GM12878 (cell line): ENCODE results near the gene ZNG1A. TPM values are rescaled to one million over a fixed set of nuclear protein-coding genes. Genes with fewer than 3 reads are reported as not detected.
"Not testable (repeated sequence)": the region's sequence is repeated elsewhere in the genome, so short reads cannot be mapped to it uniquely, and the experiment has no call there.

Source experiments
- ATAC-seq: fragments of 200-7000 bp; cut with Tn5 transposase; 3 replicates; pipeline ENCODE4 v1.9.1; 2020; ENCODE audit warnings: mild to moderate bottlenecking, moderate library complexity
- BruUV-seq: library from RNA; stranded (reverse); fragments of 400-500 nt; replicated peaks from 2 replicates; lab custom pipeline; 2021; lab: Mats Ljungman, UMichigan
- CTCF ChIA-PET: fragments of 300-600 bp; sonication (Branson Sonifier 250); formaldehyde crosslinking; extraction: SDS; loops from one replicate; lab custom pipeline; 2021; ENCODE audit warnings: inconsistent platforms; lab: Yijun Ruan, JAX
- POLR2A ChIA-PET: fragments of 350-600 bp; formaldehyde crosslinking; extraction: SDS; loops from one replicate; lab custom pipeline; 2021; ENCODE audit warnings: inconsistent platforms; lab: Charles Lee
- RAD21 ChIA-PET: fragments of 300-600 bp; sonication (Branson Sonifier 250); formaldehyde crosslinking; loops from one replicate; lab custom pipeline; 2023; ENCODE audit warnings: antibody characterized with exemption; ENCODE audit not compliant: unreplicated experiment; lab: Charles Lee
- SMC1A ChIA-PET: fragments of 300-600 bp; sonication (Branson Sonifier 250); formaldehyde crosslinking; loops from one replicate; lab custom pipeline; 2023; ENCODE audit not compliant: unreplicated experiment, uncharacterized antibody; lab: Charles Lee
- DNase-seq: peaks from one replicate; pipeline ENCODE4 v3.0.0-alpha.2; 2011; ENCODE audit warnings: low read depth, low spot score
- FAIRE-seq: peaks from 3 replicates; lab custom pipeline; 2011; peaks lifted over from hg19 to GRCh38; lab: Jason Lieb, UNC
- H2AFZ ChIP-seq: 2 replicates; pipeline ENCODE4 v1.6.0; 2011; ENCODE audit warnings: low read depth, low read length, control low read depth; ENCODE audit not compliant: control insufficient read depth
- H3K27ac ChIP-seq: 2 replicates; pipeline ENCODE4 v1.5.1; 2011; ENCODE audit warnings: control low read depth; ENCODE audit not compliant: control insufficient read depth, insufficient read depth
- H3K27me3 ChIP-seq, 2 experiments: replicated peaks in 1 of 2; 2 replicates each; pipeline versions ENCODE4 v1.6.0 to v1.6.1; 2011; ENCODE audit warnings: low read length in 1 of 2; ENCODE audit not compliant: control insufficient read depth in 2 of 2, insufficient read depth in 2 of 2
- H3K36me3 ChIP-seq, 2 experiments: 2 replicates each; pipeline ENCODE4 v1.5.1; 2011; ENCODE audit warnings: low read length in 1 of 2; ENCODE audit not compliant: control insufficient read depth in 2 of 2, insufficient read depth in 2 of 2
- H3K4me1 ChIP-seq: 2 replicates; pipeline ENCODE4 v1.6.1; 2011; ENCODE audit warnings: mild to moderate bottlenecking, low read length, moderate library complexity, mixed read lengths; ENCODE audit not compliant: control insufficient read depth, insufficient read depth
- H3K4me2 ChIP-seq: 2 replicates; pipeline ENCODE4 v1.6.0; 2011; ENCODE audit warnings: control low read depth; ENCODE audit not compliant: control insufficient read depth, insufficient read depth
- H3K4me3 ChIP-seq: fragments of 200-600 bp; sonication (generic); 2 replicates; pipeline ENCODE4 v1.5.1; 2016
- H3K79me2 ChIP-seq: 2 replicates; pipeline ENCODE4 v1.6.0; 2011; ENCODE audit warnings: low read length; ENCODE audit not compliant: control insufficient read depth, insufficient read depth
- H3K9ac ChIP-seq: 2 replicates; pipeline ENCODE4 v1.8.0; 2011; ENCODE audit warnings: low read length, control low read depth, mixed read lengths; ENCODE audit not compliant: control insufficient read depth, insufficient read depth
- H3K9me3 ChIP-seq: replicated peaks from 3 replicates; pipeline ENCODE4 v1.5.1; 2011; ENCODE audit warnings: mild to moderate bottlenecking, low read length; ENCODE audit not compliant: control insufficient read depth, insufficient read depth
- H4K20me1 ChIP-seq: 2 replicates; pipeline ENCODE4 v1.6.0; 2011; ENCODE audit not compliant: control insufficient read depth, insufficient read depth
- WGBS: methylation state at CpG from one replicate; pipeline ENCODE4 v1.1.6; 2016; ENCODE audit warnings: low lambda C conversion rate; ENCODE audit not compliant: insufficient replicate concordance, insufficient coverage; ENCODE audit errors: missing lambda C conversion rate; 5-methylcytosine and 5-hydroxymethylcytosine counted together
- in situ Hi-C: fragments of 300-500 bp; cut with MboI; formaldehyde crosslinking; loops from 9 replicates; pipeline ENCODE4 v1.14.3; 2018; ENCODE audit warnings: mixed read lengths
- intact Hi-C: fragments of 100-400 bp; cut with micrococcal nuclease; formaldehyde crosslinking; loops from one replicate; pipeline ENCODE4 v1.14.2; 2022; ENCODE audit not compliant: unreplicated experiment
- polyA plus RNA-seq, 11 experiments: library from polyadenylated mRNA; depleted of rRNA in 4 of 11; unstranded in 6 of 11; stranded (reverse) in 5 of 11; fragments of >200 nt; fragmentation: Nextera tagmentation in 4 of 11; fragmentation: Illumina TruSeq in 1 of 11; extraction: Ambion mirVana in 4 of 11; extraction: Trizol in 1 of 11; gene quantifications; 1 replicate in 1 of 11; 2 replicates in 10 of 11; pipeline versions ENCODE4 v1.2.1 to v1.2.3, GENCODE V29; 2011 to 2016; ENCODE audit warnings: inconsistent platforms in 2 of 11, missing spikeins in 2 of 11, low read depth in 1 of 11
- total RNA-seq, 4 experiments: library from RNA; depleted of rRNA in 3 of 4; stranded (reverse); fragments of >200 nt in 3 of 4; fragmentation: Illumina TruSeq in 1 of 4; extraction: Trizol in 1 of 4; gene quantifications; 2 replicates each; pipeline versions ENCODE4 v1.2.1 to v1.2.3, GENCODE V29; 2013 to 2021

The ZNG1A gene
- total and polyA plus RNA-seq, 10 of the 15 experiments (the other 5 are each of a cell fraction or from before 2014, with no cell fraction given), result 48.0 to 179 (median 96.7) TPM

GRCh38 chr9:108742-109495 is 69.9 kb downstream of the ZNG1A start:
- RAD21 ChIA-PET, DNase-seq, POLR2A ChIA-PET, BruUV-seq, H3K4me3 ChIP-seq, H3K9ac ChIP-seq, intact Hi-C loops, H3K79me2 ChIP-seq, FAIRE-seq, SMC1A ChIA-PET, CTCF ChIA-PET, H3K4me2 ChIP-seq, H3K27me3 ChIP-seq, H2AFZ ChIP-seq, in situ Hi-C loops, H3K4me1 ChIP-seq, H3K27ac ChIP-seq, H4K20me1 ChIP-seq, H3K36me3 ChIP-seq, H3K9me3 ChIP-seq, ATAC-seq: not testable (repeated sequence)
- WGBS, result 24% methylated on average over 19 of the region's 22 CpGs

GRCh38 chr9:105991-106390 is 72.9 kb downstream of the ZNG1A start:
- RAD21 ChIA-PET, H3K79me2 ChIP-seq, H2AFZ ChIP-seq, in situ Hi-C loops, H3K9me3 ChIP-seq, H3K4me1 ChIP-seq, CTCF ChIA-PET, H3K4me3 ChIP-seq, DNase-seq, H3K9ac ChIP-seq, H4K20me1 ChIP-seq, H3K27me3 ChIP-seq, FAIRE-seq, SMC1A ChIA-PET, intact Hi-C loops, H3K4me2 ChIP-seq, H3K36me3 ChIP-seq, POLR2A ChIA-PET, H3K27ac ChIP-seq, BruUV-seq, ATAC-seq: not testable (repeated sequence)
- WGBS, result 59% methylated on average over 8 of the region's 8 CpGs

GRCh38 chr9:100430-100829 is 78.4 kb downstream of the ZNG1A start:
- WGBS, result 65% methylated on average over 7 of the region's 9 CpGs
- intact Hi-C loops, BruUV-seq, H3K79me2 ChIP-seq, H3K36me3 ChIP-seq, H3K4me2 ChIP-seq, H3K27me3 ChIP-seq, FAIRE-seq, H3K4me3 ChIP-seq, H3K9ac ChIP-seq, CTCF ChIA-PET, H3K4me1 ChIP-seq, DNase-seq, H3K9me3 ChIP-seq, RAD21 ChIA-PET, H4K20me1 ChIP-seq, ATAC-seq, H3K27ac ChIP-seq, POLR2A ChIA-PET, in situ Hi-C loops, SMC1A ChIA-PET, H2AFZ ChIP-seq: not testable (repeated sequence)

GRCh38 chr9:99867-100266 is 79.0 kb downstream of the ZNG1A start:
- intact Hi-C loops, CTCF ChIA-PET, ATAC-seq, H2AFZ ChIP-seq, in situ Hi-C loops, H3K36me3 ChIP-seq, RAD21 ChIA-PET, H3K4me1 ChIP-seq, H3K27ac ChIP-seq, H4K20me1 ChIP-seq, H3K4me2 ChIP-seq, DNase-seq, SMC1A ChIA-PET, H3K9me3 ChIP-seq, H3K79me2 ChIP-seq, H3K27me3 ChIP-seq, BruUV-seq, H3K9ac ChIP-seq, H3K4me3 ChIP-seq, FAIRE-seq, POLR2A ChIA-PET: not testable (repeated sequence)
- WGBS, result 44% methylated on average over 6 of the region's 6 CpGs
